Activated naive CD4-positive, alpha-beta T cell treated with anti-CD3 and anti-CD28 coated beads, Interleukin-2, amount 10 ng/mL, durations not matched to agents 7 days and 5 days (primary cell): ENCODE data around the gene AP2A1.

Source experiments
- CTCF ChIA-PET: fragments of 350-600 bp; sonication (Branson Sonifier 250); formaldehyde crosslinking; loops from one replicate; lab custom pipeline; 2021; ENCODE audit warnings: antibody characterized with exemption; lab: Charles Lee
- DNase-seq: peaks from one replicate; pipeline ENCODE4 v3.0.0-alpha.2; 2020
- H3K27ac Mint-ChIP-seq: one replicate; pipeline ENCODE4 v1.8.0; 2021; ENCODE audit warnings: mild to moderate bottlenecking, moderate library complexity, mixed read lengths
- H3K27me3 Mint-ChIP-seq: one replicate; pipeline ENCODE4 v1.8.0; 2021; ENCODE audit warnings: mild to moderate bottlenecking, mixed read lengths
- H3K36me3 Mint-ChIP-seq: one replicate; pipeline ENCODE4 v1.8.0; 2021; ENCODE audit warnings: mixed read lengths
- H3K4me1 Mint-ChIP-seq: one replicate; pipeline ENCODE4 v1.8.0; 2021; ENCODE audit warnings: mixed read lengths
- H3K4me3 Mint-ChIP-seq: one replicate; pipeline ENCODE4 v1.8.0; 2021; ENCODE audit warnings: mild to moderate bottlenecking, moderate library complexity, mixed read lengths
- H3K9me3 Mint-ChIP-seq: one replicate; pipeline ENCODE4 v1.8.0; 2021; ENCODE audit warnings: mixed read lengths

The AP2A1 gene

DNA sequence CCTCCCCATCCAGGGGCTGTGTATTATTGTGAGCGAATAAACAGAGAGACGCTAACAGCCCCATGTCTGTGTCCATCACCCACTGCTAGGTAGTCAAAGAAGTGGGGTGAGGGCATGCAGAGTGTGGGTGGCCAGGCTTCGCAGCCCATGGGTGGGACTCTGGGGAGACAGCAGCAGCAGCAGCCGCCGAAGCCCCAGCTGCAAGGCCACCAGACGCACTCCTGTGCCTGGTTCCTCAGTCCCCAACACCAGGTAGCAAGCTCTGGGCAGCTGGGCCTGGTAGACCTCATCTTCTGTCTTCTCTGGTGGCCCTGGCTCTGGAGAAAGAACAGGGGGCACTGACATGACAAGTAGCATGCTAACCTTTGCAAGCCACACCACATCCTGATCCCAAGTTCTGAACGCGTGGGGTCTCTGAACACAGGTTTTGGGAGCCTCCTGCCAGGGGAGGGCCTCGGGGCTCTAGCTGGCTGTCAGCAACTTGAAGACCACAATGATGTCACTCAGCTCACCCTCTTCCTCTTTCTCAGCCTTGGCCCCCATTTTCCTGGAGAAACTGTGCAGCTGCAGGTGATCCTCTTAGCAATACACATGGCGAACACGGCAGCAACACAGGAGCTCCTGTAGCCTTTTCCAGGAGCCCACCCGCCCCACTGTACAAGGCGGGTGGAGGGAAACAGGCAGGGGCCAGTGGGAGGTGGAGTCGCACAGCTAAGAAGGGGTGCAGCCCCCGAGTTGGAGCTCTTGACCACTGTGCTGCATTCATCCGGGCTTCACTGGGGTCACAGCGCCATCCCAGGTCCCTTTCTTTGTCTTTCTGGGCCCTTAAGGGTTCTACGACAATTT, 40.5 kb downstream of the AP2A1 start:
- H3K9me3 Mint-ChIP-seq: no peaks in the 10 kb centered on the region
- peak overlapping the region; percentile 80 for H3K27ac Mint-ChIP-seq
- H3K4me3 Mint-ChIP-seq: no peak overlapping the region
- no peak for DNase-seq
- H3K27me3 Mint-ChIP-seq: no peaks in the 10 kb centered on the region
- CTCF ChIA-PET: no interaction called here
- peaks cover 31% of the 10 kb centered on the region for H3K4me1 Mint-ChIP-seq
- peaks cover 26% of the 10 kb centered on the region for H3K36me3 Mint-ChIP-seq

DNA sequence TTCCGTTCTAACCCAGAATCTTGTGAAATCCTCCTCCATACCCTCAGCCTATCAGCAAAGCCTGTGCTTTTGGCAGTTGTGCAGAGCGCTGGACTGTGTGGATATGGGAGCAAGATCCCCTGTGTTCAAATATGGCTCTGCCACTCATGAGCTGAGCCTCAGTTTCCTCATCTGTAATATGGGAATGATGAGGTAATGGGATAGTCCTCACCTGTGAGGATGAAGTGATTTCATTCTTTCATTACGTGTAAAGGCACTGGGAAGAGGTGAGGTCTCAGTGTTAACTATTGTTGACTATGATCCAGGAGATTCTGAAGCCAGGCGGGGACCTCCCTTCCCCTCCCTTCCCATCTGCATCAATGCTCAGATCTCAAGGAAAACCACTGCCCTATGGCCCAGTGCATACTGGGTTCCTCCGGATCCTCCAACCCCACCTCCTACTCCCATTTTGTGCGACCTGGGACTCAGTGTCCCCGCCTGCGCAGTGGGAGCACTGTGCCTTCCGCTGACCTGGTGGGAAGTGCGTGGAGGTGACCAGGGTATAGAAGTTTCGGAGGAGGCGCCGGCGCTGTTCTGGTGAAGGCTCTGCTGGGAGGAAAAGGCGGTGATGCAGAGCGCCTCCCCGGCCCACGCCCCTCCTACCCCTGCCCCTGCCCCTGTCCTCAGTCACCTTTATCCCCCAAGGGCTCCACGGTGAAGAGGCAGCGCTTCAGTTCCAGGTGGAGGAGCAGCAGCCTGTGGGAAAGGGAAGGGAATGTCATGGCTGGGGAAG, 41.3 kb downstream of the AP2A1 start:
- Mint-ChIP-seq H3K4me3 (peak overlapping the region; percentile 18), H3K36me3 (peaks cover 22% of the 10 kb centered on the region), H3K27me3 (no peaks in the 10 kb centered on the region), H3K4me1 (peaks cover 39% of the 10 kb centered on the region), H3K9me3 (no peaks in the 10 kb centered on the region), H3K27ac (peak overlapping the region; percentile 58)
- no peak for DNase-seq
- CTCF ChIA-PET: no interaction called here

DNA sequence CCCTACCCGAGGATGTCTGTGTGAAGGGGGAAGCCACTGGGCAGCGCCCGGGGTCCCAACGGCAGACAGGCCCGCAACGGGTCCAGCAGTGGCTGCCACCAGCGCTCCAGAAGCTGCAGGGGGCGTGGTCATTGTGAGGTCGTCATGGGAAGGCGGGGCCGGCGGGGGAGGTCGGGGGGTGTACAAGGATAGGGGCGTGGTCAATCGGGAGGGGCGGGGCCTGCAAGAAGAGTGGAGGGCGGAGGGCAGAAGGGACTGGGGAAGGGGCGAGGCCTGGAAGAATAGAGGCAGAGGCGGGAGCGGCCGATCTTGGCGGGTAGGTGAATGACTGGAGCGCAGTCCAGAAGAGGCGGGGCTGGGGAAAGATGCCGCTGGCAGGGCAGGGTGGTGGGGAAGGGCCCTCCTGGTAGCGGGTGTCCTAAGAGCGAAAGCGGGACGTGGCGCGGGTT, 41.9 kb downstream of the AP2A1 start:
- Mint-ChIP-seq H3K27me3 (no peaks in the 10 kb centered on the region), H3K9me3 (no peaks in the 10 kb centered on the region), H3K36me3 (peaks cover 16% of the 10 kb centered on the region), H3K4me3 (peak overlapping the region; percentile 80), H3K27ac (peak overlapping the region; percentile 78), H3K4me1 (peaks cover 44% of the 10 kb centered on the region)
- DNase-seq: peak; percentile 93
- CTCF ChIA-PET: no interaction called here

DNA sequence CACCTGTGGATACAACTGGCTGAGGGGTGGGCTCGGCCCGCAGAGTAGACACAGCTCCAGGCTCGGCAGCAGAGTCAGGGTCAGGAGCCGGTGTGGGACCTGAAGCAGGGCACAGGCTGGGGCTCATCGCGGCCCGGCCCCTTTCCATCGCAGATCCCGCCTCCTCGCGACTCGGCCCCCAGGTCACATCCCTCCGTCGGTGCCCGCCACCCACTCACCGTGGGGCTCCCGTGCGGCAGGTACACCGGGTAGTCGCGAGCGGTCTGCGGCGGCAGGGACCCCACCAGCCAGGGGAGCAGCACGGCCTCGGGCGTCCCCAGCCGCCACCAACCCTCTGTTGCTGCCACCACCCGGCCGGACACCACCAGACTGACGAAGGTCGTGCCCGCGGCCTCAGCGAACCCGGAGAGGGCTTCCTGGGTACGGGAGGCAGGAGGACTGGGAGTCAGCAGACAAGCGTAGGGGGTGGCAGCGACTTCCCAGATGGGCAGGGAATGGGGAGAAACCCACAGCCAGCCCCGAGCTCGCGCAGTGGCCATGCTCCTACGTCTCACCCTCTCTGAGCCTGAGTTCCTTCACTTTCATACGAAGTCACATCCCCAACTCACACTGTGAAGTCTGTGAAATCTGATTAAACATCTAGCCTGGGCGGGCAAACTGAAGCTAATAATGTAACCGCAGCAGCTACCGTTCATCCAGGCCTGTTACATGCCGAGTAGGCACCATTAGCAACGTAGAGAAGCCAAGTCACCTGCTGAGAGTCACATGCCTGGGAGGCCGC, 42.5 kb downstream of the AP2A1 start:
- peak; percentile 64 for DNase-seq
- no peaks in the 10 kb centered on the region for H3K27me3 Mint-ChIP-seq
- H3K36me3 Mint-ChIP-seq: peaks cover 11% of the 10 kb centered on the region
- peak overlapping the region; percentile 78 for H3K27ac Mint-ChIP-seq
- CTCF ChIA-PET: interaction anchor here (0.8 to 1.2 kb wide), 2 partner anchors 82 to 91 kb away, joined by 3 read pairs; no protein-coding TSS in a partner anchor
- H3K4me3 Mint-ChIP-seq: peak overlapping the region; percentile 80
- H3K4me1 Mint-ChIP-seq: peaks cover 44% of the 10 kb centered on the region
- no peaks in the 10 kb centered on the region for H3K9me3 Mint-ChIP-seq

DNA sequence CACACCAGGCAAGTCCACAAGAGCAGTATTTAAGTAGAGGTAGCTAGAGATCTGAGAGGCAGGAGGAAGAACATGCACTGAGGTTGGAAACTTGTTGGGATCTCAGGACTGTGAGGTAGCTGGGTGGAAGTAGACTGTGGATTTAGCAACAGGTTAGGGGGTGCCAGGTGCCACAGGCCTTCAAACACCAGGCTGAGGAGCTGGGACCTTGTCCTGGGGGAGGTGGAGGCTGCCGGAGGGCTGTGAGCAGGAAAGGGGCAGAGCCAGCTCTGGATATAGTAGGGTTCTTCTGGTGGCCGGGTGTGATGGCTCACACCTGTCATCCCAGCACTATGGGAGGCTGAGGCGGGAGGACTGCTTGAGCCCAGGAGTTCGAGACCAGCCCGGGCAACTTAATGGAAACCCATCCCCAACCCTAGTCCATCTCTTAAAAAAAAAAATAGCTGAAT, 43.2 kb downstream of the AP2A1 start:
- CTCF ChIA-PET: interaction anchor here (0.8 to 1.2 kb wide), 2 partner anchors 82 to 92 kb away, joined by 3 read pairs; no protein-coding TSS in a partner anchor

DNA sequence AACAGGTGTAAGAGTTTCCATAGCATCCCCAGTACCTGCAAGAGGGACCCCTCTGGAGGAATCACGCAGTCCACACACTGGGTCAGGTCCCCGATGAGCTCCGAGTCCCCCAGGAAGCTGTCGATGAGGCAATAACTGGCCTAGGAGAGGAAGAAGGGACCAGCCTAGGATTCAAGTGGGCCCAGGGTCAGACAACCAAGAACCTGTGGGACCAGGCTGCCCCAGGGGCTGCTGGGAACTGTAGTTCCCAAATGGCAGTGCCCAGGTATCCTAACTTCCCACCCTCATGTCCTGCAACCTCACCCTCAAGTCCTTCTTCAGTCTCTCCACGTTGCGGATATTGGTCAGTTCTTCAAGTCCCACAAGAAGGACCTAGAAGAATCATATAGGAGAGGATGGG, 44.5 kb downstream of the AP2A1 start:
- H3K27me3 Mint-ChIP-seq: no peaks in the 10 kb centered on the region
- H3K27ac Mint-ChIP-seq: no peak overlapping the region
- peaks cover 48% of the 10 kb centered on the region for H3K4me1 Mint-ChIP-seq
- no peak for DNase-seq
- no peak overlapping the region for H3K4me3 Mint-ChIP-seq
- peaks cover 7% of the 10 kb centered on the region for H3K36me3 Mint-ChIP-seq
- H3K9me3 Mint-ChIP-seq: no peaks in the 10 kb centered on the region
- CTCF ChIA-PET: no interaction called here

More for the DNA sequence above, 43.2 kb downstream of the AP2A1 start:
- DNase-seq: no peak
- peaks cover 48% of the 10 kb centered on the region for H3K4me1 Mint-ChIP-seq
- H3K9me3 Mint-ChIP-seq: no peaks in the 10 kb centered on the region
- no peaks in the 10 kb centered on the region for H3K27me3 Mint-ChIP-seq
- peak overlapping the region; percentile 80 for H3K4me3 Mint-ChIP-seq
- H3K36me3 Mint-ChIP-seq: peaks cover 11% of the 10 kb centered on the region
- H3K27ac Mint-ChIP-seq: peak overlapping the region; percentile 73

DNA sequence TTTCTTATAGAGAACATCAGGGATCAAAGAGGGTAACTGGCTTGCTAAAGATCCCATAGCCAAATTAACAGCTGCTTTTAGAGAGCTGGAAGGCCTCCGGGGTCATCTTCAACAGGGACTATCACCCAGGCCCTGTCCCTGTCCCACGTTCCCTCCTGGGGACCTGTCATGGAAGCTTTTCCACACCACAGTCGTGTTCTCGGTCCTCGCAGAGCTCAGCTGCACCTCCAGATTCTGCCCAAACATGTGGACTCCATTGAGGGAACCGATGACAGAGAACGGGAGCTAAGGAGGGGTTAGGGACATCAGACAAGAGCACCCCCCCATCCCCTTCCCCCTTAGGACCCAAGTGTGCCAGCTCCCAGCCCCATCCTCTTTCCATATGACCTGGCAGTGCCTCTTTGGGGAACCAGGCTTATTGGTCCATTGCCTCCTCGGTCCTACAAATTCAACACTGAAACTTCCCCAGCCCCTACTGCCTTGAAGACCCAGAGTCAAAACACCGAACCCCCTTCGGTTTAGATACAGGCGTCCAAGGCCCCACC, 45.7 kb downstream of the AP2A1 start:
- Mint-ChIP-seq H3K27me3 (peaks cover 4% of the 10 kb centered on the region), H3K4me1 (peaks cover 50% of the 10 kb centered on the region), H3K9me3 (no peaks in the 10 kb centered on the region), H3K4me3 (peak overlapping the region; percentile 88), H3K36me3 (peaks cover 7% of the 10 kb centered on the region), H3K27ac (peak overlapping the region; percentile 93)
- no peak for DNase-seq
- CTCF ChIA-PET: interaction anchor here (0.8 to 1.0 kb wide), 2 partner anchors 95 to 96 kb away, joined by 3 to 5 read pairs; no protein-coding TSS in a partner anchor

DNA sequence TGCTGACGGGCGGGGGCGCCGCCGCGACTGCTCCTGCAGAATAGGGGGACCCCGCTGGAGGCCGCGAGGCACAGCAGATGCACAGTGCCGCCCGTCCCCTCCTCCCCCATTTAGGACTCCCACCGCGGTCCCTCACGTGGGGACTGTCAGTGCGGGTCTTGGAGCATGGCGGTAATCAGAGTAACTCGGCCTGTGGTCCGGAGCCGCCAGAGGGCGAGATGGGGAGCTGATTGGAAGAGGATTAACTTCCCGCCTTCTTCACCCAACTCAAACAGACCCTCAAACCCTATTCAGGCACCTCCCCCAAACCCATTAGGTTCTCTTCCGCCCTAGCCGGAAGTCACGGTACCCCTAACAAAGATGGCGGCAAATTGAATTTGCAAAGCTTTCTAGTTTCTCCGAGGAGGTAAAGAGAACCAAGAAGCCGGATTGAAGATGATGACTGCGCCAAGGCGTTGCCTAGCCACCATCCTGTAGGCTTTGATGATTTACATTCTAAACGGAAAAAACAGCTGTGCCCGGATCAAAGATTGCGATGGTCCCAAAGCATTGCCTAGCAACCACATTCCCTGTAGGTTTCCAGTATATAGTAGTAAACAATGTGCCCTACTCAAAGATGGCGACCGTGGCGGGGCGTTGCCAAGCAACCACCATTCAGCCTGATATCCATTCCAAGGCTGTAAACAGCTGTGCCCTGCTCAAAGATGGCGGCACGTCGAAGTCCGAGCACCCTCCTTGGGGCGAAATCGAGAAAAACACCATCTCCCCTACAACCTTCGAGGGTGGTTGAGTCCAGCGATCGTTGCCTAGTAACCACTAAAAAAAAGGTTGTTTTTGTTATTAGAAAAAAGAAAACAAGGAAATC, 46.4 kb downstream of the AP2A1 start, which contains the start of gene FUZ:
Gene FUZ, minus strand, starts transcription at position 296 of the 865 bp plus-strand sequence. Its CDS starts 186 bp downstream, at position 110.
- peaks cover 43% of the 10 kb centered on the region for H3K4me1 Mint-ChIP-seq
- DNase-seq: peak; percentile 96
- H3K36me3 Mint-ChIP-seq: peaks cover 7% of the 10 kb centered on the region
- no peaks in the 10 kb centered on the region for H3K9me3 Mint-ChIP-seq
- CTCF ChIA-PET: interaction anchor here (0.6 to 1.0 kb wide), 3 partner anchors 96 to 153 kb away, joined by 3 to 5 read pairs (median 3); no protein-coding TSS in a partner anchor
- peak within 1 kb of the TSS; percentile 88 for H3K4me3 Mint-ChIP-seq
- H3K27me3 Mint-ChIP-seq: peaks cover 4% of the 10 kb centered on the region
- peak within 1 kb of the TSS; percentile 93 for H3K27ac Mint-ChIP-seq

DNA sequence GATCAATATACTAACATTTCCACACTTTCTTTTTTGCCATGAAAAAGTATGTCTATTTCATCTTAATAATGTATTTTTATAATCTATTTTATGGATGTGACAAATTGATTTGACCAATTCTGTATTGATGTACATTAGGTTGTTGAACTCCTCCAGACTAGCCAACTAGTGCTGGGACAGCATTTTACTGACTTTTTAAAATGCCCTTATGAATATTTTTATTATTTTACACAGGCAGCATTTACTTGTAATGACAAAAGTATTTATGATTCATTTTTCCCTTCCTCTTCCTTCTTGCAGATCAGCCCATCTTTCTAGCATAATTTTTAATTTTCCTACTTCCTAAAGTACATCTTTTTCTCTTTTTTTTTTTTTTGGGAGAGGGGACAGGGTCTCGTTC, 47.2 kb downstream of the AP2A1 start:
- Mint-ChIP-seq H3K27ac (no peak overlapping the region), H3K36me3 (peaks cover 6% of the 10 kb centered on the region), H3K27me3 (peaks cover 4% of the 10 kb centered on the region), H3K4me3 (peak overlapping the region; percentile 88), H3K4me1 (peaks cover 39% of the 10 kb centered on the region), H3K9me3 (no peaks in the 10 kb centered on the region)
- CTCF ChIA-PET: no interaction called here
- no peak for DNase-seq

DNA sequence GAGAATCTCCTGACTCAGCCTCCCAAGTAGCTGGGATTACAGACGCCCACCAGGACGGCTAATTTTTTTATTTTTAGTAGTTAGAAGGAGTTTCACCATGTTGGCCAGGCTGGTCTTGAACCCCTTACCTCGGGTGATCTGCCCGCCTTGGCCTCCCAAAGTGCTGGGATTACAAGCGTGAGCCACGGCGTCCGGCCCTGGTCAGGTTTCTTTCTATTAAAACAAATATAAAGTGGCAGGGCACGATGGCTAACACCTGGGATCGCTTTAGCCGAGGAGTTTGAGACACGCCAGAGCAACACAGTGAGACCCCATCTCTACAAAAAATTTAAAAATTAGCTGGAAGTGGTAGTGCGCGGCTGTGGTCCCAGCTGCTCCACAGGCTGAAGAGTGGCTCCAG, 49.8 kb downstream of the AP2A1 start:
- peaks cover 13% of the 10 kb centered on the region for H3K36me3 Mint-ChIP-seq
- no peaks in the 10 kb centered on the region for H3K9me3 Mint-ChIP-seq
- CTCF ChIA-PET: no interaction called here
- peaks cover 40% of the 10 kb centered on the region for H3K4me1 Mint-ChIP-seq
- H3K27ac Mint-ChIP-seq: no peak overlapping the region
- H3K4me3 Mint-ChIP-seq: no peak overlapping the region
- H3K27me3 Mint-ChIP-seq: peaks cover 4% of the 10 kb centered on the region
- DNase-seq: no peak

DNA sequence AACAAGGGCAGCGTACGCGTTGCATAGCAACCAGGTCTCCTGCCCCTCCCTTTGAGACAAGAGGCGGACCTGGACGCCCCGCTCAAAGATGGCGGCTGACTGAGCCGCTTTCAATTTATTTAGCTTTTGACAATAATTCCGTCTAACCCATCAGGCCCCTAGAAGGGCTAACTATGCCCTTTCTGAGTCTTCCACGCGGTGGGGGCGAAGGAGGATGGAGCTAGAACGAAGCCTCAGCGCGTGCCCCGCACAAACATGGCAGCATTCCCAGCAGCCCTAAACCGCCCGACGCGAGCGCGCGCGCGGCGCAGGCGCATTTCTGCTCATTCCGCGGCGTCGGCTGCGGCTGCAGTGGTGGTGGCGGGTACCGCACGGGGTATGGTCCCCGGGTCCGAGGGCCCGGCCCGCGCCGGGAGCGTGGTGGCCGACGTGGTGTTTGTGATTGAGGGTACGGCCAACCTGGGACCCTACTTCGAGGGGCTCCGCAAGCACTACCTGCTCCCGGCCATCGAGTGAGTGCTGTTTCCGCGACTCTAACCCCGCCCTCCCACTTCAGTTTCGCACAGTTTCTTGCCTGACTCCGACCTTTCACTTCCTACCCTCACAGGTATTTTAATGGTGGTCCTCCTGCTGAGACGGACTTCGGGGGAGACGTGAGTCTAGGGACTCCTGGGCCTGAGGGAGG, 51.3 kb downstream of the AP2A1 start, which contains the start of gene MED25:
Gene MED25, plus strand, starts transcription at position 326 of the 685 bp plus-strand sequence. Its CDS starts 53 bp downstream, at position 379.
- H3K36me3 Mint-ChIP-seq: peaks cover 13% of the 10 kb centered on the region
- H3K4me3 Mint-ChIP-seq: peak within 1 kb of the TSS; percentile 86
- H3K9me3 Mint-ChIP-seq: no peaks in the 10 kb centered on the region
- CTCF ChIA-PET: no interaction called here
- H3K27me3 Mint-ChIP-seq: peaks cover 4% of the 10 kb centered on the region
- H3K27ac Mint-ChIP-seq: peak within 1 kb of the TSS; percentile 96
- DNase-seq: peak; percentile 89
- peaks cover 28% of the 10 kb centered on the region for H3K4me1 Mint-ChIP-seq
